MV-4-11 (cell line): ENCODE measurements around the gene CDH2.

Experiments
- DNase-seq: peaks from one replicate; lab custom pipeline; 2025; lab: John Stamatoyannopoulos, UW

Gene CDH2

GRCh38 chr18:28088477-28088876 is 88.5 kb downstream of the CDH2 start:
- no peak for DNase-seq

- no peak for DNase-seq
Observed at GRCh38 chr18:28086670-28087552, 90.0 kb downstream of the CDH2 start.

- DNase-seq, result no peak
Observed at GRCh38 chr18:28081516-28081915, 95.4 kb downstream of the CDH2 start.

GRCh38 chr18:28080876-28081300 is 96.0 kb downstream of the CDH2 start:
- no peak for DNase-seq

GRCh38 chr18:28079883-28080282 is 97.0 kb downstream of the CDH2 start:
- no peak for DNase-seq

GRCh38 chr18:28078849-28079248 is 98.1 kb downstream of the CDH2 start:
- DNase-seq, result no peak

- DNase-seq, result no peak
Observed at GRCh38 chr18:28078298-28078697, 98.6 kb downstream of the CDH2 start.

GRCh38 chr18:28075501-28075900 is 101.4 kb downstream of the CDH2 start:
- DNase-seq, result no peak

GRCh38 chr18:28074076-28074475 is 102.9 kb downstream of the CDH2 start:
- DNase-seq, result no peak

GRCh38 chr18:28073658-28074057 is 103.3 kb downstream of the CDH2 start:
- DNase-seq, result no peak

- no peak for DNase-seq
Observed at GRCh38 chr18:28071199-28071598, 105.7 kb downstream of the CDH2 start.

GRCh38 chr18:28068207-28068606 is 108.7 kb downstream of the CDH2 start:
- no peak for DNase-seq

GRCh38 chr18:28067346-28067745 is 109.6 kb downstream of the CDH2 start:
- DNase-seq, result no peak

GRCh38 chr18:28065793-28066186 is 111.1 kb downstream of the CDH2 start:
- no peak for DNase-seq

GRCh38 chr18:28065031-28065792 is 111.7 kb downstream of the CDH2 start:
- DNase-seq, result no peak

- no peak for DNase-seq
Observed at GRCh38 chr18:28063926-28064325, 113.0 kb downstream of the CDH2 start.

GRCh38 chr18:28063271-28063761 is 113.6 kb downstream of the CDH2 start:
- DNase-seq, result no peak

GRCh38 chr18:28062443-28062842 is 114.5 kb downstream of the CDH2 start:
- no peak for DNase-seq

GRCh38 chr18:28059861-28060260 is 117.1 kb downstream of the CDH2 start:
- no peak for DNase-seq

GRCh38 chr18:28050545-28050944 is 126.4 kb downstream of the CDH2 start:
- DNase-seq, result no peak

GRCh38 chr18:28048612-28049011 is 128.3 kb downstream of the CDH2 start:
- DNase-seq, result no peak

- no peak for DNase-seq
Observed at GRCh38 chr18:28045880-28046279, 131.1 kb downstream of the CDH2 start.

- no peak for DNase-seq
Observed at GRCh38 chr18:28045176-28045810, 131.6 kb downstream of the CDH2 start.
